Measurements from ENCODE around the gene BPIFA3.

GRCh38 chr20:33257237-33257636, 40.1 kb downstream of the BPIFA3 start:
- TF ChIP-seq CTCF (IDR thresholded peaks at IDR 0.05) (no peak), POLR2A (IDR thresholded peaks at IDR 0.05; ENCODE audit: low read depth) (no peak), EP300 (IDR thresholded peaks at IDR 0.05) (no peak)

Data from esophagus muscularis mucosa (tissue), 4 donors.